Dermis blood vessel endothelial cell (primary cell): Measurements from ENCODE around the gene KIF16B. TPM values are rescaled to one million over a fixed set of nuclear protein-coding genes. Genes with fewer than 3 reads are reported as not detected.
"Not testable (repeated sequence)": the region's sequence is repeated elsewhere in the genome, so short reads cannot be mapped to it uniquely, and the experiment has no call there.

Experiments used
- DNase-seq: peaks from one replicate; pipeline ENCODE4 v3.0.0; 2010
- total RNA-seq: library from RNA; depleted of rRNA; stranded (reverse); fragments of >200 nt; gene quantifications from 2 replicates; pipeline ENCODE4 v1.2.3, GENCODE V29; 2014

The KIF16B gene
- total RNA-seq, 1 donor from 2014 or later = 9.7 TPM

- no peak for DNase-seq
Measured at GRCh38 chr20:16520154-16520553, 53.1 kb downstream of the KIF16B start.

GRCh38 chr20:16519673-16520072 lies 53.6 kb downstream of the KIF16B start:
- DNase-seq = not testable (repeated sequence)

- no peak for DNase-seq
Measured at GRCh38 chr20:16518784-16519084, 54.5 kb downstream of the KIF16B start.

- peak; percentile 52 for DNase-seq
Measured at GRCh38 chr20:16517946-16518783, 55.1 kb downstream of the KIF16B start.

- no peak for DNase-seq
Measured at GRCh38 chr20:16516794-16517193, 56.5 kb downstream of the KIF16B start.

GRCh38 chr20:16515046-16515445 lies 58.2 kb downstream of the KIF16B start:
- no peak for DNase-seq

- no peak for DNase-seq
Measured at GRCh38 chr20:16514140-16514539, 59.1 kb downstream of the KIF16B start.

- peak; percentile 10 for DNase-seq
Measured at GRCh38 chr20:16505894-16506293, 67.4 kb downstream of the KIF16B start.

- DNase-seq = no peak
Measured at GRCh38 chr20:16501301-16501700, 71.9 kb downstream of the KIF16B start.

- DNase-seq = no peak
Measured at GRCh38 chr20:16500197-16500596, 73.1 kb downstream of the KIF16B start.

- DNase-seq = no peak
Measured at GRCh38 chr20:16498526-16499253, 74.6 kb downstream of the KIF16B start.

GRCh38 chr20:16497896-16498295 lies 75.4 kb downstream of the KIF16B start:
- DNase-seq = no peak

- DNase-seq = no peak
Measured at GRCh38 chr20:16493486-16493885, 79.8 kb downstream of the KIF16B start.

- peak; percentile 7 for DNase-seq
Measured at GRCh38 chr20:16491294-16491905, 81.8 kb downstream of the KIF16B start.

GRCh38 chr20:16490696-16491095 lies 82.6 kb downstream of the KIF16B start:
- DNase-seq = no peak

GRCh38 chr20:16488616-16489015 lies 84.6 kb downstream of the KIF16B start:
- no peak for DNase-seq

GRCh38 chr20:16488086-16488485 lies 85.2 kb downstream of the KIF16B start:
- DNase-seq = no peak

- DNase-seq = no peak
Measured at GRCh38 chr20:16486532-16486931, 86.7 kb downstream of the KIF16B start.

- DNase-seq = no peak
Measured at GRCh38 chr20:16485401-16485800, 87.8 kb downstream of the KIF16B start.

- DNase-seq = no peak
Measured at GRCh38 chr20:16483024-16483423, 90.2 kb downstream of the KIF16B start.

- DNase-seq = no peak
Measured at GRCh38 chr20:16481977-16482376, 91.3 kb downstream of the KIF16B start.

- DNase-seq = no peak
Measured at GRCh38 chr20:16479666-16480065, 93.6 kb downstream of the KIF16B start.

GRCh38 chr20:16477632-16478031 lies 95.6 kb downstream of the KIF16B start:
- no peak for DNase-seq

GRCh38 chr20:16476032-16476431 lies 97.2 kb downstream of the KIF16B start:
- DNase-seq = peak; percentile 68
